Muscle of leg (tissue), 11 donors: ENCODE results near the gene ZBTB21. TPM values are rescaled to one million over a fixed set of nuclear protein-coding genes. Genes with fewer than 3 reads are reported as not detected.
A peak's percentile ranks its signal among the peaks of the same experiment; 100 is the strongest.
"Not testable (repeated sequence)": the region's sequence is repeated elsewhere in the genome, so short reads cannot be mapped to it uniquely, and the experiment has no call there.

Experiments
- DNase-seq: peaks from one replicate; pipeline ENCODE4 v3.0.0; 2013
- H3K27ac ChIP-seq: one replicate; pipeline ENCODE4 v1.5.1; 2013; ENCODE audit warnings: mild to moderate bottlenecking, low read length, control low read depth
- H3K27me3 ChIP-seq: one replicate; pipeline ENCODE4 v1.6.1; 2013; ENCODE audit warnings: low read length; ENCODE audit not compliant: control insufficient read depth, insufficient read depth
- H3K36me3 ChIP-seq: one replicate; pipeline ENCODE4 v1.6.1; 2013; ENCODE audit warnings: low read length; ENCODE audit not compliant: control insufficient read depth, insufficient read depth
- H3K4me1 ChIP-seq: one replicate; pipeline ENCODE4 v1.6.1; 2013; ENCODE audit warnings: low read length; ENCODE audit not compliant: control insufficient read depth, insufficient read depth
- H3K4me3 ChIP-seq: one replicate; pipeline ENCODE4 v1.5.1; 2013; ENCODE audit warnings: low read length, control low read depth
- H3K9me3 ChIP-seq: replicated peaks from 2 replicates; pipeline ENCODE4 v1.6.1; 2013; ENCODE audit warnings: low read depth, low read length; ENCODE audit not compliant: control insufficient read depth
- WGBS: methylation state at CpG from one replicate; pipeline ENCODE4 v1.1.5; 2013; ENCODE audit warnings: missing lambda C conversion rate; ENCODE audit not compliant: insufficient coverage; 5-methylcytosine and 5-hydroxymethylcytosine counted together
- polyA plus RNA-seq, 8 donors: library from polyadenylated mRNA; unstranded; fragments of 120-200 nt; gene quantifications; one replicate each; pipeline versions ENCODE4 v1.2.1 to v1.2.3, GENCODE V29; 2013; ENCODE audit warnings: inconsistent platforms in 1 of 8, low replicate concordance in 1 of 8; ENCODE audit not compliant: insufficient read length in 8 of 8, insufficient read depth in 1 of 8
- total RNA-seq: library from RNA; stranded (reverse); fragments of 120-200 nt; gene quantifications from one replicate; pipeline ENCODE4 v1.2.4, GENCODE V29; 2013

ZBTB21 gene
- total and polyA plus RNA-seq, 9 donors = 3.5 to 8.4 (median 4.7) TPM

DNA sequence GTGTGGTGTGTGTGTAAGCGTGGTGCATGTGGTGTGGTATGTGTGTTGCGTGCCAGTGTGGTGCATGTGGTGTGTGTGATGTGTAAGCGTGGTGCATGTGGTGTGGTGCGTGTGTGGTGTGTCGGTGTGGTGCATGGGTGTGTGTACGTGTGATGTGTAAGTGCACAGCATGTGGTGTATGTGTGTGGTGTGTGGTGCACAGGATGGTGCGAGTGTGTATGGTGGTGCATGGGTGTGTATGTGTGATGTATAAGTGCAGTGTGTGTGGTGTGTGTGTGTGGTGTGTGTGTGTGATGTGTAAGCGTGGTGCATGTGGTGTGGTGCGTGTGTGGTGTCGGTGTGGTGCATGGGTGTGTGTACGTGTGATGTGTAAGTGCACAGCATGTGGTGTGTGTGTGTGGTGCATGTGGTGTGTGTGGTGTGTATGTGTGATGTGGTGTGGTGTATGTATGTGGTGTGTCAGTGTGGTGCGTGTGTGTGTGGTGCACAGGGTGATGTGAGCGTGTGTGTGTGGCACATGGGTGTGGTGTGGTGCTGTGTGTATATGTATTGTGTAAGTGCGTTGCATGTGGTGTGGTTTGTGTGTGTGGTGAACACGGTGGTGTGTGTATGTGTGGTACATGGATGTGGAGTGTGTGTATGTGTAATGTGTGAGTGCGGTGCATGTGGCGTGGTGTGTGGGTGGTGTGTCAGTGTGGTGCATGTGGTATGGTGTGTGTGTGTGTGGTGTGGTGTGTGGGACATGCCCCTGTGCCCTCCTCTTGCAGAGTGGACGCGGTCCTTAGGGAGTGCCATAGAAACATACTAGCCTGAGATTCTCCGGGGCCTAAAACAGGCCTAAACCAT lies 55.3 kb downstream of the ZBTB21 start:
- H3K4me3 ChIP-seq = no peak overlapping the region
- peaks cover 52% of the 10 kb centered on the region for H3K4me1 ChIP-seq
- no peak overlapping the region for H3K27ac ChIP-seq
- H3K36me3 ChIP-seq = no peaks in the 10 kb centered on the region
- H3K9me3 ChIP-seq = no peaks in the 10 kb centered on the region
- DNase-seq = no peak
- H3K27me3 ChIP-seq = no peaks in the 10 kb centered on the region
- WGBS = 93% methylated on average over 14 of the region's 20 CpGs

DNA sequence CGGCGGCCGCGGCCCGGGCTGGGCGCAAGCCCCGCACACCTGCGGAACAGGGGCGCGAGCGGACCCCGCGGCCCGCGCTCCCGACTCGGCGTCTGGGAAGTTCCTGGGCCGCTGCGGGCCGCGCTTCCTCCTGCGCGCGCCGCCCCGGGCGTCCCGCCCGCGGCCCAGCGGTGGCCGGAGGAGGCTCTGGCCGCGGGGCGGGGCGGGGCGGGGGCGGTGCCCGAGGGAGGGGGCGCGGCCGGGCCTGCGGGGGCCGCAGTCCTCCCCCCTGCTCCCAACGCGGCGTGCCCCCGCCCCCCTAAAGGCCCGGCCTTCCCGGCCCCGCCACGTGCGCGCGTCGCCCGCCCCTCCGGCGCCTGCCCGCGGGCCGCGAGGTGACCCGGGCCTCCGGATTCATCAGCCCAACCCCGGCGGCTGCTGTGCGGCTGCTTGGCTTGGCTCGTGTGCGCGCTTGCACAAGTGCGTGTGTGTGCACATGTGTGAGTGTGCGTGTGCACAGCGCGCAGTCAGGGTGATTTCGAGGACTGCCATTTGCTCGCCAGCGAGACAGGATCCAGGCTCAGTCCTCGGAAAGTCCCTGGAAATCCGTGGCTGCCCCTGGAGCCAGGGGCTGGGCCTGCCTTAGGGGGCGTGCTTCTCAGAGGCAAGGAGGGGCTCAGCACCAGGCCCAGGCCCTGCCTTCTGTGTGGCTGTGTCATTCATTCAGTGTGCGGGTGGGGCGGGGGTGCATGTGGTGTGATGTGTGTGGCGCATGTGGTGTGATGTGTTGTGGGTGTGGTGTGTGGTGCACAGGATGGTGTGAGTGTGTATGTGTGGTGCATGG lies 56.1 kb downstream of the ZBTB21 start, which contains the start of gene C2CD2:
TSS of gene C2CD2 (minus strand) at position 188 of the 823 bp plus-strand sequence. CDS start 370 bp downstream, outside the sequence.
- no peaks in the 10 kb centered on the region for H3K9me3 ChIP-seq
- peak within 1 kb of the TSS; percentile 47 for H3K27ac ChIP-seq
- peaks cover 49% of the 10 kb centered on the region for H3K4me1 ChIP-seq
- H3K36me3 ChIP-seq = no peaks in the 10 kb centered on the region
- 3% methylated on average over 82 of the region's 85 CpGs for WGBS
- H3K4me3 ChIP-seq = peak within 1 kb of the TSS; percentile 65
- DNase-seq = peak; percentile 89
- H3K27me3 ChIP-seq = no peaks in the 10 kb centered on the region

DNA sequence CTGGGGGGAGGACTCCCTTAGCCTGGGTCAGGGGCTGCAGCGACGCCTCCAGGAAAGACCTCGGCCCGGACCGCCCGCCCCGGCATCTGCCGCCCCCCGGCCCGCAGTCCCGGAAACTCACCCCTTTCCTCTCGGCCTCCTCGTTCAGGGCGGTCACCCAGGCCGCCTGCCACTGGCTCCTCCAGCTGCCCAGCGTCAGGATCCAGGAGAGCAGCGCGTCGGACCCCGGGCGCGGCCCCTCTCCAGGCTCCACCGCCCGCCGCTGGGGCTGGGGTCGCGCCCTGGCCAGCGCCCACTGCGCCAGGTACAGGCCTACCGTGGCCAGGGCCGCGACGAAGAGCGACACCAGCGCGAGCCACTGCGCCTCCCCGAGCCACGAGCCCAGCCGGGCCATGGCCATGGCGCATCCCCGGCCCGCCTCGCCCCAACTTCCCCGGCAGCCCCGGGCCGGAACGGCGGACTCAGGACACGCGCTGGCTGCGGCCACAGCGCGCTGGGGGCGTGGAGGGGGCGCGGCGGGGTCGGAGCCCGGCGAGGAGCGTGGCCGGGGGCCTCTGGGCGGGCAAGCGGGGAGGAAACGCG lies 56.8 kb downstream of the ZBTB21 start:
- under 1% methylated on average over 67 of the region's 67 CpGs for WGBS
- Histone ChIP-seq H3K36me3 (no peaks in the 10 kb centered on the region), H3K4me3 (peak overlapping the region; percentile 65), H3K27ac (no peak overlapping the region), H3K27me3 (no peaks in the 10 kb centered on the region), H3K4me1 (peaks cover 43% of the 10 kb centered on the region), H3K9me3 (no peaks in the 10 kb centered on the region)
- DNase-seq = no peak

DNA sequence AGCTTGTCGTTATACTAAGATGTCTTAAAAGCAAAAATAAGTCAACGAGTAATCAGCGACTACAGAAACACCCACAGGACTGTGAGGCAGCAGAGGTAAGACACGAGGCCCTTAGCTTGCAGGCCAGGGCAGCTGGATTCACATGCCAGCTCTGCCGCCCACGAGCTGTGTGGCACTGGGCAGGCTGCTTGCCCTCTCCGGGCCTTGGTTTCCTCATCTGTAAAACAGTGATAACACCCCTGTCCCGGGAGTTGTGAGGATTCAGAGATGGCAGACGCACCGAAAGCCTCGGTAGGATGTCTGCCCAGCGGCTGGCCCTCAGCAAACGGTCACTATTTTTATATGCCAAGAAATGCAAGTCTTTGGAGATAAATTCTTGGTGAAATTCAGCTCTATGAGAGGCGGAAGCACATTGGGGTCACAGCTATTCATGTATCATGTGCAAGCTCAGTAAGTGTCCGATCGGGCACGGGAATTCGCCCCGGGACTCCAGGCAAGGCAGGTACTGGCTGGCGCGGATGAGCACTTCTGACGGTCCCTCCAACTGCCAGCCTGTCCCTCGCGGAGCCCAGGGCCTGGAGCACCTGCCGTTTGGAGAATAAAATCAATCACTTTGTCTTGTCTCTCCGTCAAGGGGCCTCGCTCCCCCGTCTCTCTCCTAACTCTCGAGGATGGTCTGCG lies 57.5 kb downstream of the ZBTB21 start:
- Histone ChIP-seq H3K27ac (no peak overlapping the region), H3K4me1 (peaks cover 43% of the 10 kb centered on the region), H3K27me3 (no peaks in the 10 kb centered on the region), H3K4me3 (peak overlapping the region; percentile 65), H3K36me3 (no peaks in the 10 kb centered on the region), H3K9me3 (no peaks in the 10 kb centered on the region)
- WGBS = 30% methylated on average over 29 of the region's 30 CpGs
- no peak for DNase-seq

DNA sequence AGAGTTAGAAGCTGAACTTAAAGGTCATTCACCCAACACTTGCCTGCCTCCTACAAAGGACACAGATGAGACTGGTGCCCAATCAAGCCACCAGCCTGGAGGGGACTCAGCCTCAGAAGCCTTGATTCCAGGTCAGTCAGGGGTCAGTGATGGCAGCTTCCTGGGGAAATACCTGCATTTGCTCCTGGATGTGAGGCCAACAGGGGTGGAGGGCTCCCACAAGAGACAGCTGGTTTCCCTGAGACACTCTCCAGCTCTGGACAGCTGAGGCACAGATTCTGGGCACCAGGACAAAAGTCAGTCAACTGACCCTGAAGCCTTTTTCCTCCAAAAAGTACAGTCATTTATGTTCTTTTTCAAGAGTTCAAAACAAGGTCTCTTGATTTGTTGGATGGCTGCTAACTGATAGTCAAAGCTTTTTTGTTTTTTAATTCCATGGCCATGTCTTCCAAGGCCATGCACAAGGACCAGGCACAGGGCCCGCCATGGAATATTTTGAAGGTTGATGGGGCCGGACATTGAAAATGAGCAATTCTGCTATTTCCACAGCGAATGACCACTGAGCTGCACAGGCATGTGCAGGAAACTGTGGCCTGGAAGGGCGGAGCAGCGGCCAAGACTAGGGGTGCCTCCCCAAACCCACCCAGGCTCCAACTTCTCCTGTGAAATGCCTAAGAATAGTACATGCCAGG lies 58.1 kb downstream of the ZBTB21 start:
- no peak for DNase-seq
- WGBS = 89% methylated on average over 5 of the region's 5 CpGs
- H3K36me3 ChIP-seq = no peaks in the 10 kb centered on the region
- H3K27me3 ChIP-seq = no peaks in the 10 kb centered on the region
- peaks cover 39% of the 10 kb centered on the region for H3K4me1 ChIP-seq
- H3K4me3 ChIP-seq = no peak overlapping the region
- H3K27ac ChIP-seq = no peak overlapping the region
- no peaks in the 10 kb centered on the region for H3K9me3 ChIP-seq

DNA sequence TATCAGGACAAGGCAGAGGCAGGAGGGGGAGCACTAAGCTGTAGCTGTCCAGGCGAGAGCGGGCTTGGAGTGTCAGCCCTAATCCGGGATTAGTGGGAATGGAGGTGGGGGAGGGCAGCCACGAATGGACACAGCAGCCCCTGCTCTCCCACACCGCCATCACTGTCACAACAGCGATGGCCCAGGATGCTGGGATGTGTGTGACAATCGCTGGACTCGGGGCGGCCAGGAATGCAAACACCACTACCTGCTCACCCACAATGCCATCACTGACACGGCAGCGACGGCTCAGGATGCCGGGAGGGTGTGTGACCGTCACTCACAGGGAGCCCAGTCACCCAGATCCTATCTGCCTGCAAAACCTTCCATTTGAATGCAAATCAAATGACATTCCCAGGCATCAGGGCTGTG lies 59.2 kb downstream of the ZBTB21 start:
- Histone ChIP-seq H3K27ac (no peak overlapping the region), H3K9me3 (no peaks in the 10 kb centered on the region), H3K4me3 (no peak overlapping the region), H3K4me1 (peaks cover 34% of the 10 kb centered on the region), H3K27me3 (no peaks in the 10 kb centered on the region), H3K36me3 (no peaks in the 10 kb centered on the region)
- WGBS = 77% methylated on average over 4 of the region's 14 CpGs
- DNase-seq = no peak

DNA sequence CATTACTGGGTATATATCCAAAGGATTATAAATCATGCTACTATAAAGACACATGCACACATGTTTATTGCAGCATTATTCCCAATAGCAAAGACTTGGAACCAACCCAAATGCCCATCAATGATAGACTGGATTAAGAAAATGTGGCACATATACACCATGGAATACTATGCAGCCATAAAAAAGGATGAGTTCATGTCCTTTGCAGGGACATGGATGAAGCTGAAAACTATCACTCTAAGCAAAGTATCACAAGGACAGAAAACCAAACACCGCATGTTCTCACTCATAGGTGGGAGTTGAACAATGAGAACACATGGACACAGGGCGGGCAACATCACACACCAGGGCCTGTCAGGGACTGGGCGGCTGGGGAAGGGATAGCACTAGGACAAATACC lies 60.5 kb downstream of the ZBTB21 start:
- H3K27ac ChIP-seq, H3K36me3 ChIP-seq, H3K9me3 ChIP-seq, H3K4me3 ChIP-seq, H3K27me3 ChIP-seq, DNase-seq: not testable (repeated sequence)
- no CpG with 5 or more reads among the region's 3 CpGs for WGBS
- H3K4me1 ChIP-seq = peaks cover 34% of the 10 kb centered on the region

DNA sequence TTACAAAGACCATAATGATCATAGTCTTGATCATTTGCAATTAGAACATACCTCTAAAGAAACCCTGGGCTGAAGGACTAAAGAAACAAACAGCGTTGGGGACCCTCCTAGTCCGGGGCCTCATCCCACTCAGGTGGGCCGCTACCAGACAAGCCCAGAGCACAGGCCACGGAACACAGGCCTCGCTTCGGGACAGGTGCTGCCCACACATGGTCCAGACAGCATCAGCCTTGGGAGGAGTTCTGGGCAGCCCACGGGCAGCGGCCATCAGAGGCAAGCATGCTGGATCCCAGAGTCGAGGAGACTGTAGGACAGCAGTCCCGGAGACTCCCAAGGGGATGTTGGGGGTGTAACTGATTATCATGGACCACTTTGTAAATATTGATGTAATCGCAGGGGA lies 61.3 kb downstream of the ZBTB21 start:
- H3K36me3 ChIP-seq = no peaks in the 10 kb centered on the region
- 92% methylated on average over 9 of the region's 11 CpGs for WGBS
- peaks cover 30% of the 10 kb centered on the region for H3K4me1 ChIP-seq
- H3K4me3 ChIP-seq = no peak overlapping the region
- H3K27ac ChIP-seq = no peak overlapping the region
- no peaks in the 10 kb centered on the region for H3K9me3 ChIP-seq
- no peaks in the 10 kb centered on the region for H3K27me3 ChIP-seq
- DNase-seq = no peak

DNA sequence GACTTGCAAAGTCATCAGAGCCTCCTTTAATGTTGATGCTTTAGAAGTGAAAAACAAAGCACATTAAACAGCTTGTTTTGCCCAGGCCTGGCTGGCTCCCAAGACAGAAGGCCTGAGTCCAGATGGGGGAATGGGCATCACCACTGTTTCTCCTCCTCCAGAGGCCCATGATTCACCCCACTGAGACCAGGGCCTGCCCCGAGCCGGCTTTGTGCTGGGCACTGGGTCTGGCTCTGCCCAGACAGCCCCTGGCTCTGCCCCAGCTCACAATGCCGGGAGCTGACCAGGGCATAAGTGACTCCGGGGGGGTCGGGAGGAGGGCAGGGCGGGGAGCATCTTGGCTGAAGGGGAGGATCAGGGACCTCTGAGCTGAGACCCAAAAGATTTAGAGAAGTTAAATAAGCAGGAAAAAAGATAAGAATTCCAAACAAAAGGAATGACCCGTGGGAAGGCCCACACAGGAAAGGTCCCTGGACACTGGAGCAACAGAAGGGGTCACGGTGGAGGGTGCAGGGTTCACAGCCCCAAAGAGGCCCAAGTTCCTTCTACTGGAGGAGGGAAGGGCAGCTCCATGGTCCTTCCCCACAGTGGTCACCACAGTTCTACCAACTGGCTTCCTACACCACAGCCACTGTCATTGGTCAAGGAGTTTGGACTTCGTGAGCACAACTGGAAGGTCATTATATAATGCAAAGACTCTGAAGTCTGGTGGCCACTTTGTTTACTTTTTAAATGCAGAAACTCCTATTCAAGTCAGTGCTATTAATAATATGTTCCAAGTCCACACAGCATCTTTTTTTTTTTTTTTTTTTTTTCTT lies 61.9 kb downstream of the ZBTB21 start:
- Histone ChIP-seq H3K27me3 (no peaks in the 10 kb centered on the region), H3K27ac (no peak overlapping the region), H3K36me3 (no peaks in the 10 kb centered on the region), H3K4me3 (no peak overlapping the region), H3K4me1 (peaks cover 30% of the 10 kb centered on the region), H3K9me3 (no peaks in the 10 kb centered on the region)
- DNase-seq = no peak
- WGBS = 73% methylated on average over 7 of the region's 9 CpGs
